ENCODE results near the gene RAB11FIP5.
"Not testable (repeated sequence)": the region's sequence is repeated elsewhere in the genome, so short reads cannot be mapped to it uniquely, and the experiment has no call there.

The RAB11FIP5 gene

GRCh38 chr2:73067043-73067442 lies 45.7 kb downstream of the RAB11FIP5 start:
- no peak for DNase-seq

DNA sequence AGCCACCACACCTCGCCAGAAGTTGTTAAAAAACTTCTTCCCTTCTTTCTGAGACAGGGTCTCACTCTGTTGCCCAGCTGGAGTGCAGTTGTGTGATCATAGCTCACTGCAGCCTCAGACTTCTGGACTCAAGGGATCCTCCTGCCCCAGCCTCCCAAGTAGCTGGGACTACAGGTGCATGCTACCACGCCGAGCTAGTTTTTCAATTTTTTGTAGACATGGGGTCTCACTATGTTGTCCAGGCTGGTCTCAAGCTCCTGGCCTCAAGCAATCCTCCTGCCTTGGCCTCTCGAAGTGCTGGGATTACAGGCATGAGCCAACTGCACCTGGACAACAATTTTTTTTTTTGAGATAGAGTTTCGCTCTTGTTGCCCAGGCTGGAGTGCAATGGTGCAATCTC lies 47.7 kb downstream of the RAB11FIP5 start:
- DNase-seq = not testable (repeated sequence)

GRCh38 chr2:73063909-73064875 lies 48.6 kb downstream of the RAB11FIP5 start:
- DNase-seq = no peak

- no peak for DNase-seq
Observed at GRCh38 chr2:73063472-73063871, 49.3 kb downstream of the RAB11FIP5 start.

GRCh38 chr2:73059106-73059505 lies 53.6 kb downstream of the RAB11FIP5 start:
- no peak for DNase-seq

DNA sequence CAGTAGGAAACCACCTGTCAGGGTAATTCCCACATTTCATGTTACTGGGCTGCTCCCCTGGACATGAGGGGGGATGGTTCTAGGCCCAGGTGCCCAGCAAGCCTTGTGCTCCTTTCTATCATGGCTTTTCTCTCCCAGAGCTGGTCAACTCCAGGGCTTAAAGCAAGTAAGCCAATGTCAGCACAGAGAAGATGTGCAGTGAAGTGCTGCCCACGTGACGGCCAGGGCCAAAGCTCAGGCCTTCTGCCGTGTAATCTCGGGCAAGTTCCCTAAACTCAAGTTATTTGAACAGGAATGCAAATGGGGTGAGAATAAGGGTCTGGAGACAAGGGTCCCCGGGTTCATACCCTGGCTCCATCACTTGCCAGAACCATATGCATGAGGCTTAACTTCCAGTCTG lies 57.8 kb downstream of the RAB11FIP5 start:
- DNase-seq = no peak

- DNase-seq = no peak
Observed at GRCh38 chr2:73053316-73054114, 59.2 kb downstream of the RAB11FIP5 start.

GRCh38 chr2:73050121-73050545 lies 62.6 kb downstream of the RAB11FIP5 start:
- DNase-seq = no peak

DNA sequence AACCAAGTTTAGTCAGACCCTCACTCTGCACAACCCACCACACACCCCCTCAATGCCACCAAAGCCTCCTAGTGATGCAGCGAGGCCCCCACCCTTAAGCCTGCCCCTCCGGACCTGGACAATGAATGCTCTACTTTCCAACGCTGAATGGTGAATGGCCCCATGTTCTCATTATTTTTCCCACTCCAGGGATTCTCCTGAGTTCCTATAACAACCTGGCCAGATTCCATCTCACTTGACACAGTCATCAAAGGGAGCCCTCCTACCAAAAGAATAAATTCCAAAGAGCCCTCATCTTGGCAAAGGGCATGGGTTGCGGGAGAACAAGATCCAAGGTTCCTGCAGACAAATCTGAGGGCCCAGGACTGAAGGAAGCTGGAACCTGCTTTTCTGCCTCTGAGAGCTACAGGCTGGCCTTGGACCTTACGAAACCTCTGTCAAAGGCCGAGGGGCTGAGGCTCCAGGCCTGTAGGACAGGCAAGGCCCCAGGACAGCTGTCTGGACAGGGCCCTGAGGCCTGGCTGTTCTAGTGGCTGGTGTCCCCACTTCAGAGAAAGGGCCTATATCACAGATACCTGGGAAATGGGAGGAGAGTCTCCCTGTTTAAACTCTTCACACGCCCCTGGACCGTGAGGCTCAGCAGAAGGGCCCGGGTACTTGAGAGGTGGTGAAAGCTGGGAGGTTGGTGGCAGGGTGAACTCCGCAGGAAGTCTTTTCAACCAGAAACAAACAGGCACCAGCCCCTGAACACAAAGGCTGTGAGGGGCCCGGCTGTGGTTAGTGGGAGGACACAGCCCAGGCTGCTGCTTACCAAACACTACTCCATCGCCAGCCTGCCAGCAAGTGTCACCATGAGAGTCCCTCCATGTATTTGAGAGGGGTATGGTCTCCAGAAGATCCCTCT lies 68.6 kb downstream of the RAB11FIP5 start:
- no peak for DNase-seq

GRCh38 chr2:73043276-73043675 lies 69.5 kb downstream of the RAB11FIP5 start:
- no peak for DNase-seq

GRCh38 chr2:73037947-73038585 lies 74.7 kb downstream of the RAB11FIP5 start:
- no peak for DNase-seq

GRCh38 chr2:73036766-73037165 lies 76.0 kb downstream of the RAB11FIP5 start:
- no peak for DNase-seq

GRCh38 chr2:73035899-73036711 lies 76.6 kb downstream of the RAB11FIP5 start:
- DNase-seq = no peak

- DNase-seq = no peak
Observed at GRCh38 chr2:73034661-73035375, 77.9 kb downstream of the RAB11FIP5 start.

DNA sequence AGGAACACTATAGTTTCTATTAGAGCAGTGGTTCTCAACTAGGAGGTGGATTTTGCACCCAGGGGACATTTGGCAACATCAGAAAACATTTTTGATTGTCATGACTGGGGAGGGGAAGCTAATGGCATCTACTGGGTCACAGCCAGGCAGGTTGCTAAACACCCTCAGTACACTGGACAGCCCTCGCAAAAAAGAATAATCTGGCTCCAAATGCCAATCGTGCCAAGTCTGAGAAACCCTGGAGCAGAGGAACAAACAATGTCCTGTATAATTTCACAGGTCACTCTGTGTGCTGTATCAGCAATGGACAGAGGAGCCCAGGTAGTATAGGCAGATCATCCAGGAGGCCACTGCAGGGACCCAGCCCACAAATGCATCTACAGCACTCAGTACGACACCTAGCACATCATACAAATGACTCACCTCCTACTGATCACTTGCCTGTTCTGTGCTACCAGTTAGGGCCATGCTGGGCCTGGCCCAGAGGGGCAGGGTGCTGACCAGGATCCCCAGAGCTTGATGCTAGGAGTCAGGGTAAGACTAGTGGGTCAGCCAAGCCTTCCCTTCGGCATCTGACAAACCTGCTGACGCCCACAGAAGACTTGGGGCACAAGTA lies 78.9 kb downstream of the RAB11FIP5 start:
- DNase-seq = no peak

DNA sequence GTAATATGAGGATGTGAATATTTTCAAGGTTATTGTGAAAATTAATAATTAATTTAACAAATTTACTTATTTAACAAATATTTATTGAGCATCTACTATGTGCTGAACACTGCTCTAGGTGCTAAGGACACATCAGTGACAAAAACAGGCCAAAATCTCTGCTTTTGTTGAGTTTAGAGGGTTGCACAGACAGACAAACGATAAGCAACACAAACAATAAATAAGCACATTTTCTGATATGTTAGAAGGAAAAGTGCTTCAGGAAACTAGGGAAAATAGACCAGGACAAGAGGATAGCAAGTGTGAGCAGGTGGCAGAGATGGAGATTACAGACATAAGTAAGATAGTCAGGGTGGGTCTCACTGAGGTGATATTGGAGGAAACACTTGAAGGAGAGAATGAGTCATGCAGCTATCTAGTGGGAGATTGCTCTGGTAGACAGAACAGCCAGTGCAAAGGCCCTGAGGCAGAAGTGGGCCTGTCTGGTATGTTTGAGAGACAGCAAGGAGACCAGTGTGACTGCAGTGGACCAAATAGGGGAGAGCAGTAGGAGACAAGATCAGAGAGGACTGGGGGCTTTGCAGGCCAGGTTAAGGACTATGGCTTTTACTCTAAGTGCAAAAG lies 79.5 kb downstream of the RAB11FIP5 start:
- no peak for DNase-seq

GRCh38 chr2:73032702-73033097 lies 80.0 kb downstream of the RAB11FIP5 start:
- no peak for DNase-seq

GRCh38 chr2:73031725-73032701 lies 80.7 kb downstream of the RAB11FIP5 start:
- no peak for DNase-seq
